HCT116 (cell line): ENCODE results near the gene SLC6A2.

Experiments used
- ATF3 ChIP-seq: IDR thresholded peaks from 2 replicates; pipeline ENCODE4 v1.6.1; 2012
- CBX3 ChIP-seq: IDR thresholded peaks from 2 replicates; pipeline ENCODE4 v1.6.1; 2012; ENCODE audit warnings: low read depth
- CTCF ChIP-seq, 3 experiments: fragments of 200-600 bp in 1 of 3; sonication (generic) in 1 of 3; IDR thresholded peaks in 2 of 3; conservative IDR thresholded peaks in 1 of 3; 2 replicates each; pipeline ENCODE4 v1.5.1; 2012 to 2017; ENCODE audit warnings: low read depth in 2 of 3, low read length in 2 of 3, antibody characterized with exemption in 1 of 3, borderline replicate concordance in 1 of 3, control low read depth in 1 of 3, mild to moderate bottlenecking in 1 of 3, mixed read lengths in 1 of 3, mixed run types in 1 of 3, moderate library complexity in 1 of 3; ENCODE audit not compliant: insufficient read depth in 1 of 3
- ELF1 ChIP-seq: IDR thresholded peaks from 2 replicates; pipeline ENCODE4 v1.6.1; 2012; ENCODE audit warnings: low read depth, borderline replicate concordance
- EZH2 ChIP-seq: fragments of 200-600 bp; sonication (generic); IDR thresholded peaks from 2 replicates; pipeline ENCODE4 v1.6.1; 2017; ENCODE audit warnings: antibody characterized with exemption, mixed run types
- EZH2phosphoT487 ChIP-seq: fragments of 200-600 bp; IDR thresholded peaks from 2 replicates; pipeline ENCODE4 v1.6.1; 2018; ENCODE audit warnings: antibody characterized with exemption, borderline replicate concordance
- MAX ChIP-seq: IDR thresholded peaks from 2 replicates; pipeline ENCODE4 v1.6.1; 2012
- POLR2A ChIP-seq: IDR thresholded peaks from 2 replicates; pipeline ENCODE4 v1.7.0; 2011; ENCODE audit warnings: borderline replicate concordance; ENCODE audit not compliant: insufficient read depth, insufficient read length; ENCODE audit errors: extremely low read depth
- POLR2AphosphoS5 ChIP-seq: IDR thresholded peaks from 2 replicates; pipeline ENCODE4 v1.6.1; 2011; ENCODE audit warnings: mild to moderate bottlenecking, low read depth, low read length, moderate library complexity
- REST ChIP-seq: IDR thresholded peaks from 2 replicates; pipeline ENCODE4 v1.6.1; 2012; ENCODE audit warnings: low read depth
- SIN3A ChIP-seq: IDR thresholded peaks from 2 replicates; pipeline ENCODE4 v1.6.1; 2012; ENCODE audit warnings: low read depth
- SP1 ChIP-seq: IDR thresholded peaks from 2 replicates; pipeline ENCODE4 v1.6.1; 2012; ENCODE audit warnings: low read depth
- ZNF274 ChIP-seq: fragments of 200-500 bp; sonication (Bioruptor generic); IDR thresholded peaks from 2 replicates; pipeline ENCODE4 v1.6.1; 2014; ENCODE audit warnings: mild to moderate bottlenecking, low read depth, low read length, inconsistent platforms

GRCh38 chr16:55642611-55643010 is 13.2 kb upstream of the SLC6A2 start:
- TF ChIP-seq CBX3: no peak
- TF ChIP-seq CTCF (IDR thresholded peaks at IDR 0.05 in 2 of 3, conservative IDR thresholded peaks at IDR 0.05 in 1 of 3; ENCODE audit: borderline replicate concordance in 1 of 3, insufficient read depth in 1 of 3, low read depth in 2 of 3, low read length in 2 of 3): no peak
- TF ChIP-seq POLR2A: no peak
- TF ChIP-seq SP1: no peak
- TF ChIP-seq EZH2: no peak
- no peak for TF ChIP-seq EZH2phosphoT487
- no peak for TF ChIP-seq ELF1
- no peak for TF ChIP-seq MAX
- no peak for TF ChIP-seq REST
- TF ChIP-seq POLR2AphosphoS5: no peak
- TF ChIP-seq ATF3: no peak
- TF ChIP-seq SIN3A: no peak
- TF ChIP-seq ZNF274: no peak
